ENCODE results near the gene CTIF.

The CTIF gene

DNA sequence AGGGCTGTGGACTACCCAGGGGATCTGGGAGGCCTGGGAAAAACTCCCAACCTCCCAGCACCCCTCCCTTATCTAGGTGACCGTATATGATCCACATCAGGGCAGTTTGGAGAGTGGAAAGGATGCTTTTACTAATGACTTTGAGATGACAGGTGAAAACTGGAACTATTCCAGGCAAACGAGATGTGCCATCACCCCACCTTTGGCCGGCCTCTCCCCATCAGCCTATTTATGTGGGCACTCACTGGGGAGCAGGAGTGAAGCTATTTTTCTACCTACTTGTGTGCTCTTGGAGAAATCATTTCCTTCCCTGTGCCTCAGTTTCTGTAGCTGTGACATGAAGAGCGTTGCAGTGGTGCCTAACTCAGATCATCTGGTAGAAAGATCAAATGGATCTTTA, 304.8 kb downstream of the CTIF start:
- DNase-seq (ENCODE audit: low read depth, low spot score): no peak

DNA sequence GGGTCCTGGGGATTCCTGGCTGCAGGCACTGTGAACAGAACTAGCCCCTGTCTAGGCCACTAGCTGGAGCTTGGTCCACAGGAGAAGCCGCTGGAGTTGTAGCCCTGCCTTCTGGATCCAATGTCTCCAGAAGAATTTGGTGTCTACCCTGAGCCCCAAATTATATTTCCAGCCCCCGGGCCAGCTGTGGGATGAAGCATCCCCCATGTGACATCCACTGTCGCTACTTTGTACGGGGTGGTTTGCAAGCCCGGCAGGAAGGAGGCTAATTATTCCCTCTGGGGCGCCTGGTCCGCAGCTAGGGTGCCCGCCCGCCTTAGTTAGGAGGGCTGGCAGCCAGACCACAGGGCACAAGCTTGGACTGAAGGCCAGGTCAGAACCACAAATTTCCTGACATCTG, 305.4 kb downstream of the CTIF start:
- no peak for DNase-seq (ENCODE audit: low read depth, low spot score)

GRCh38 chr18:48845174-48845573, 306.3 kb downstream of the CTIF start:
- no peak for DNase-seq (ENCODE audit: low read depth, low spot score)

- no peak for DNase-seq (ENCODE audit: low read depth, low spot score)
Observed at GRCh38 chr18:48846423-48846932, 307.6 kb downstream of the CTIF start.

DNA sequence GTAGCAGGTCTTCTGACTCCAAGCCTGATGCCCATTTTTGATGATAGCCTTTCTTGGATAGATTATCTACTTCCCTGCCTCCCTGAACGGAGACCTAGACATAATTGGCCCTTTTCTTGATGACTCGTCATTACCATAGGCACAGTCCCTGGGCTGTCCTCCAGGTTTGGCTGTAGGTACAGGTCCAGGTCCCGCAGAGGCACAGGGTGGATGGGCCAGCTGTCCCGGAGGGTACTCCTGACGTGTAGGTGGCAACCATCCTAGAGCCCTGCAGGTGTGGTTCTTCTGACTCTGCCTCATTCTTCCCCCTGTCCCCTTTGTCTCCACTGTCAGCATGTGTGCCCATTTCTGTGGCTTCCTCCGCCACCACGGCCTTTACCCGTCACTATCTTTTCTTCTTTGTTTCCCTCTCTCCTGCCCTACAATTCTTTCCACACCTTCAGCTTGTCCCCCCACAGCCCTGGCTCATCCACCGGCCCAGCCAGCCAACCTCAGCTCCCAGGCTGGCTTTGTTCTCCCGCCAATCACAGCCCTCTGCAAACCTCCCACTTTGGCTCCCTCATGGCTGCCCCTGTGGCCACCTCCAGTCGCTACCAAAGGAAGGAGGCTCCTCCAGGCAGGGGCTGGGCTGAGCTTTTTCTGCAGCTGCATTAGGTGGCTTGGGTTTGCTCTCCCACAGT, 309.1 kb downstream of the CTIF start:
- DNase-seq (ENCODE audit: low read depth, low spot score): no peak

DNA sequence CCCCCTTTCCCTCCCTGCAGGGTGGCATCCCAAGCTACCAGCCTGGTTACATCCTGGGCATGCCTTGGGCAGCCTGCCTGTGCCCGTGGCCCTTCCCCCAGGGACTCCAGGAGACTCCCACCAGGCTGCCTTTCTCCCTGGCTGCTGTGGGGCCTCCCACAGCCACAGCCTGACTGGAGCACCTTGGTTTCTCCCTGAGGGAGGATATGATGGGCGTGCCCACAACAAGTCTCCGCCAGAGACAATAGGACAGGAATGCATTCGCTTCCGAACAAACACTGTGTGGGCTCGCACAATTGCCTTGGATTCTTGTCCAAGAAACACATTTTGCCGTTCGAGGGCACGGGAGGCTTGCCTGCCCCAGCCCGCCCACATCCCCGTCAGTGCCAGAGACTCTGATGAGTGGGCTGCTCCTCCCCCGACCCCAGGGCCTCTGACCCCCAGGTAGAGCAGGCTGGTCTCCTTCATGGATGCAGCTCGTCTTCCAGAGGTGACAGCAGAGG, 309.9 kb downstream of the CTIF start:
- no peak for DNase-seq (ENCODE audit: low read depth, low spot score)

- no peak for DNase-seq (ENCODE audit: low read depth, low spot score)
Observed at GRCh38 chr18:48850822-48851598, 312.2 kb downstream of the CTIF start.

GRCh38 chr18:48851599-48851960, 312.7 kb downstream of the CTIF start:
- no peak for DNase-seq (ENCODE audit: low read depth, low spot score)

DNA sequence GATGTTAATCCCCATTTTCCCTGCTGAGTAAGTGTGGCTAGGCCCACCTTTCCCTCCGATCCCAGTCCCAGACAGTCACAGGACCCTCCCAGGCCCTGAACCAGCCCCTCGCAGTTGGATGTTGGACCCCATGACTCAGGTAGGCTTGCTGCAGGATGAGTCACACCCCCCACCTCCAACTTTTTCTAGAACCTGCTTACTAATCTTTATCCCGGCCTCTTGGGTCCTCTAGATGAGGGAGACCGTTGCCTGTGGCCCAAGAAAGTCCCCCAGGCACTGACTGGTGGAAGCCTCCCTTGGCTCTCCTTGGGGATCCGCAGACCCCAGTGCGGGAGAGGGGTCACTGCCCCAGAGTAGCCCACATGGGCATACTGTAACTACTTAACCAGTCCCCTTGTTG, 313.5 kb downstream of the CTIF start:
- no peak for DNase-seq (ENCODE audit: low read depth, low spot score)

DNA sequence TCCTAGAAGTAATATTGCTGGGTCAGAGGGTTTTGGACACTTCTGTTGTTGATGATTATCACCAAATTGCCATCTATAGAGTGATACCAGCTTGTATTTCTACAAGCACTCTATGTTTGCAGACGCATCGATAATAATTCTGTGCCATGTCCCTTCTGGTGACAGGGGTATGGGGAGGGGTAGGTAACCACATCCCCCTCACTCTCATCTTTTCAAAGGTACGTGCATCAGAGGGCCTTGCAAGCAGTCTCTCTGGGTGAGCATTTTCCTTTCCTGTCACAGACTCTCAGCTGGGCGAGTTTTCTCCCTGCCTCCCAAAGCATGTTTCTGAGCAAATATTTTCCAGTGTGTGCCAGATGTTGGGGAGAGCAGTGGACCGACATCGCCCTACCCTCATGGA, 314.0 kb downstream of the CTIF start:
- DNase-seq (ENCODE audit: low read depth, low spot score): no peak

DNA sequence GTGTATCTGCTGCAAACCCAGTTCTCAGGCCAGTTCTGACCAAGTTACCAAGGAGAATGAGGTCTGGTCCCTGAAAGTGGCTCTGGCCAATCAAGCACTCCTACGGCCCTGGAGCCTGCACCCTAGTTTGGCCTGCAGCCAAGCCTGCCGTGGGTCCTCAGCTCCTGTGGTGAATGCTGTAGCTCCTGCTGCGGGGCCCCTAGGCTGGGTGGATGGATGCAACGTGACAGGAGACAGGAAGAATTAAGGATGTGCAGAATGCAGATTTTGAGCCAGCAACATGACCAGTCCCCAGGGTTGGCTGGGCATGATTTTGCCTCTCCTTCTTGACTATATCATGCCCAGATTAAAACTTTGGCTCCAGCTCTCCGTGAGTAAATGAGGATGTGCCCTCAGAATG, 314.8 kb downstream of the CTIF start:
- no peak for DNase-seq (ENCODE audit: low read depth, low spot score)

DNA sequence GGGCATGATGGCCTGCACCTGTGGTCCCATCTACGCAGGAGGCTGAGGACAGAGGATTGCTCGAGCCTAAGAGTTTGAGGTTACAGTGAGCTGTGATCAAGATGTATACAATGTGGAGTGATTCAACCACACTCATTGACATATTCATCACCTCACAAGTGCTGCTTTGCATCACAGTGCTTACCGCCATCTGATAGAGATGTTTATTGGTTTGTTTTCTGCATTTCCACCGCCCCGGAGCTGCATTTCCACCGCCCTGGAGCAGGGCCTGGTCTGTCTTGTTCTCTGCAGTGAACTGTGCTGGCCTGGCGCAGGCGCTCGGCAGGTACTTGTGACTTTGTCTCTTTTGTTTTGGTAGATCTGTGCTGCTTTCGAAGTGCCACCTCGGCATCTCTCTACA, 315.9 kb downstream of the CTIF start:
- DNase-seq (ENCODE audit: low read depth, low spot score): no peak

GRCh38 chr18:48855422-48856377, 316.9 kb downstream of the CTIF start:
- DNase-seq (ENCODE audit: low read depth, low spot score): no peak

DNA sequence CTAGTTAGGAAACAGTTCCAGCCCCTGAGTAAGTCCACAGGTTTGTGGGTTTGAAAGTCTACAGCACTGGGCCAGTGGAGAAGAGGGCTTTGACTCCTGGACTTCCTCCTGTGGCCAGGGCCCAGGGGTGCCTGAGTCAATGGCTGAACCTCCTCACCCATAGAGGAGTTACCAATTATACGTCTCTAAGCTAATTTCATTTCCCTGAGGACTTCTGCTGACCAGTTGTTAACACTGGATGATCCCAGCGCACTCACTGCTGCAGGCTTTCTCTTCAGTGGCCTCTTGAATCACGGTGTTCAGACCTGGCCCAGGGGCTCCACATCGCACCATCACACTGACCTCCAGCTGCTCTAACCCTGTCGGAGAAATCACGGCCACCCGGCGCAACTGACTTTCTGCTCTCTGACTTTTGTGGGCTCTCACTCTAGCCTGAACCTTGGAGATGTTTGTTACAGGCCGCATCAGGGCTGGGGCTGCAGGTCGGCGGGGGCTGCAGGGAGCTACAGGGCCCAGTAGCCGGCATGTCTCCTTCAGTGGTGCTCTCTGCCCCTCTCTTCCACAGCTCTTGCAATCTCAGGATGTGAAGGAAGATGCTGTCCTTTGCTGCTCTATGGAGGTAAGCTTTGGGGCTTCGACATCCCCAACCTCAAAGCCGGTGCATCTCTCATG, 318.3 kb downstream of the CTIF start:
- DNase-seq (ENCODE audit: low read depth, low spot score): no peak

DNA sequence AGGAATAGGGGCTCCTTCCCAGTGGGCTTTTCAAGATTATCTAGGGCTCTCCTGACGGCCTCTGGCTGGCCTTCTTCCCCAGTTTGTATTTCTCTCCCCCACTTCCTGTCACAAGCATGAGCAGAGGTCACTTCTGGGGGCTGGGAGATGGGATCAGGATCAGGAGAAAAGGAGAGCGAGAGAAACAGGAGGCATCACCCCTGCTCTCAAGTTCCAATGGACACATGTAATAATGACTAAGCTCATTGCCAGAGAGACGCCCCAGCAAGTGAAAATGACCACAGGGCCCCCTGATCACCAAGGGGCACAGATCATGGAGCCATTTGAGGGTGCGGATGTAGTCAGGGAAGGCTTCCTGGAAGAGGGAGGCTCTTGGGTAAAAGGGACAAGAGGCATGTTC, 319.8 kb downstream of the CTIF start:
- no peak for DNase-seq (ENCODE audit: low read depth, low spot score)

DNA sequence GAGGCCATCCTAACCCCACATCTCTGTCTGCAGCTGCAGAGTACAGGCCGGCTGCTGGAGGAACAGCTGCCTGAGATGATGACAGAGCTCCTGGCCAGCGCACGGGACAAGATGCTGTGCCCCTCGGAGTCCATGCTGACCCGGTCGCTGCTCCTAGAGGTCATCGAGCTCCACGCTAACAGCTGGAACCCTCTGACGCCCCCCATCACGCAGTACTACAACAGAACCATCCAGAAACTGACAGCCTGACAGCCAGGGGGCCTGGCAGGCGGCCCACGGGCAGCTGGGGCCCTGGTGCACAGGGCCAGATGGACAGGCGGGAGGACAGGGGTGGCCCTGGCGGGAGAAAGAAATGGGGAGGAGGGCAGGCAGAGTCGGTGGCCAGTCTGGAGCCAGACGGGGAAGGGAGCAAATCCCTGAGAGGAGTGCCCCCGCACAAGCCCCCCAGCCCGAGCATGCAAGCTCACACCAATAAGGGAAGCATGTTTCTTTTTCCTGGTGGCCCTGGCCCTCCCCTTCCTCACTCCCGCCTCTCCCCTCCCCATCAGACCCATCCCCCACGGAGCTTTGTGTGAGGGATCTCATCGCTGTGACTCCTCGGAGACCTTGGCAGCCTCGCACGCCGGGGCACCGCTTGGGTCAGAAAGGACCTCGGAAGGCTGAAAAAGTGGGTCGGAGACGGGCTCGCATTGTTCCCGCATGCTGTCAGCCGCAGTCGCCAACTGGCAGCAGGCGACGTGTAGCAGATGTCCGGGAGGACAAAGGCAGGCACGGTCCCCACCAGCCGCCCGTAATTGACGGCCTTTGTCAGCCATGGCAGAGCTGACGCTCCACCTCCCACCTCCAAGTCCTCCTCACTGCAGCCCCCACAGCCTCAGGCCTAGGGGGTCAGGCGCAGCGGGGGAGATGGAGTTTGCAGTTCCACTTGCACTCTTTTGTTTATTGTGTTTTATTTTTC, 320.8 kb downstream of the CTIF start:
- DNase-seq (ENCODE audit: low read depth, low spot score): no peak

DNA sequence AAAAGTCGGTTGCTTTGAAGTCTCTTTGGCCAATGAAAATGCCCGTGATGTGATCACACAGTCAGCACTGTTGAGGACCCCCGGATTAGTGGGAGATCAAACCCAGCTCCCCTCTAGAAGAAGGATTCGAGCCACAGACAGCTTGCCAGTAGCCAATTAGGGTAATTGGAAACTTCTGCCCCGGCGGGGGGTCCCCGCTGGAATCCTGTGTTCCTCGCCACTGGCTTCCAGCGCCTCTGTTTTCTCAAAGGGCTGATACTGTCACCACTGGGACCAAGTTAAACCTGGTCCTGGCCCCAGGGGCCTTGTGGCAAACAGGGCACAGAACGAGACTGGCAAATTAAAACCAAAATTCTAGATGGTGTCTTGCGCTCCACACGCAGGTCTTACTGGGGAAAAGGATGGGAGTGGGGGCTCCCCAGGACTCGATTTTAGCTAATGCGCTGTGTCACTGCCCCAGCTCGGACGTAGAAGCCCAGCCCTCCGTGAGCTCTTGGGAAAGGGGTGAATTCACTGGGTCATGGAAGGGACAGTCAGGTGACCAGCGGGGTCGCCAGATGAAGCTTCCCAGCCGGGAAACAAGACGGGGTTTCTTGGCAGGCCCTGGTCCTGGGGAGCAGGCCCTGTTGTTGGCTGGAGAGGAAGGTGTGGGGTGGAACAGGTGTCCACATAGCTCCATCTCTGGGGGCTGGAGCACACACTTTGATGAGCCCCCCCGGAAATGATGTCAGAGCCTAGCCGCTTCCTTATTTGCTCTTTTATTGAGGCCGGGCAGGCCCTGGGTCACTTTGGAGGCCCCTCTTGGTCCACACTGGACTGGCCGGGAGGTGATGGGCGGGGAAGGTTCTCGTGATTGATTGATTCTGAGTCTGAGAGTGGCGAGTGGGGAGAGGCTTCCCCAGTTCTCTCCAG, 321.7 kb downstream of the CTIF start:
- DNase-seq (ENCODE audit: low read depth, low spot score): no peak

DNA sequence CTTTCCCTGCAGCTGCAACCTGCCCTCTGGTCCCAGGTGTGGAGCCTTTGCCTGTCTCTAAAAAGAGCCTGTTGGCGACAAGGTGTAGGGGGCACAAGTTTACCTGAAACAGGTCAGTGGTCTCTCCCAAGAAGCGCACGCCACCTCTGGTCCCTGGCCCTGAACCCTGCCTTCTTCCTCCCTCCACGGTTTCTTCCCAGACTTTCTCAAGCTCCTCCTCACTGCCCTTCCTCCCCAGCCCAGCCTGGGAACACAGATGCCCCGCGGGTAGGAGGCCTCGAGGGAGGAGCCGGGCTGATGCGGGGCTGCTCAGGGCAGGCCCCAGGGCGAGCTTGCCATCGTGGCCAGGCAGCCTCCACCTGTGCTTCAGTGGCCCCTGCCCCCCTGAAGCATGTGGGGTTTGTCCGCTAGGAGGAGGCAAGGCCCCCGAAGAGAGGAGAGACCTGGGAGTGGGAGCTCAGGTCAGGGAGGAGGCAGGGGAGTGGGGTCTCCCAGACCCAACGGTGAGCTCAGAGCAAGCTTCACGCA, 322.4 kb downstream of the CTIF start:
- no peak for DNase-seq (ENCODE audit: low read depth, low spot score)

DNA sequence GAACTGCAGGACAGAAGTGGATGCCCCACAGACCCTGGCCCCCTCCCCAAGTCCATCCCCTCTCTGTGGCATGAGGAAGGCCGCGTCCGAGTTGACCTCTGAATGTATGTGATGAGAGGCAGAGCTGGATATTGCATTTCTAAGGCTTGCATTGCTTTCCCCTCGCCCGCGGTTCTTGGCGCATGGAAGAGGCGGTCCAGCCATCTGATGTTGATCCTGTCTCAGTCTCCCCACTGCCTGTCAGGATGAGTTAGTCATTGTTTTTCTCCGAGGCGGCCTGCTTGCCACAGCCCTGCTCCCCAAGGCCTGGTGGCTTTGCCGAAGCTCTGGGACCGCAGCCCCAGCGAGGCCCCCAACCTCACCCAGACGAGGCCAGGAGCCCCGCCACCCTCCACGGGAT, 323.3 kb downstream of the CTIF start:
- DNase-seq (ENCODE audit: low read depth, low spot score): no peak

All from smooth muscle cell of the brain vasculature (primary cell).